Common myeloid progenitor, CD34-positive (primary cell): ENCODE results near the gene LEPR.
"Not testable (repeated sequence)": the region's sequence is repeated elsewhere in the genome, so short reads cannot be mapped to it uniquely, and the experiment has no call there.

Experiments used
- CTCF ChIA-PET: fragments of 350-600 bp; sonication (Branson Sonifier 250); formaldehyde crosslinking; loops from one replicate; lab custom pipeline; 2021; ENCODE audit warnings: antibody characterized with exemption; lab: Charles Lee
- POLR2A ChIA-PET: fragments of 350-600 bp; sonication (Branson Sonifier 250); formaldehyde crosslinking; loops from one replicate; lab custom pipeline; 2021; ENCODE audit warnings: antibody characterized with exemption; lab: Charles Lee
- DNase-seq, 3 donors: peaks; one replicate each; pipeline versions ENCODE4 v3.0.0 to v3.0.0-alpha.2; 2013
- H3K27ac ChIP-seq, 2 experiments: 1 replicate in 1 of 2; 2 replicates in 1 of 2; pipeline ENCODE4 v1.7.0; 2013; ENCODE audit warnings: inconsistent platforms in 2 of 2, low read length in 2 of 2, mild to moderate bottlenecking in 2 of 2, low read depth in 1 of 2, moderate library complexity in 1 of 2; ENCODE audit not compliant: severe bottlenecking in 2 of 2, insufficient read depth in 1 of 2, poor library complexity in 1 of 2
- H3K27me3 ChIP-seq, 5 experiments: replicated peaks in 2 of 5; 1 replicate in 3 of 5; 2 replicates in 2 of 5; pipeline versions ENCODE4 v1.6.1 to v1.7.0; 2013; ENCODE audit warnings: low read length in 4 of 5, mild to moderate bottlenecking in 2 of 5, moderate library complexity in 2 of 5, inconsistent platforms in 1 of 5; ENCODE audit not compliant: insufficient read depth in 5 of 5, control insufficient read depth in 4 of 5
- H3K36me3 ChIP-seq, 4 experiments: 1 replicate in 2 of 4; 2 replicates in 2 of 4; pipeline versions ENCODE4 v1.6.1 to v1.7.0; 2013; ENCODE audit warnings: low read length in 3 of 4, control low read depth in 1 of 4, mild to moderate bottlenecking in 1 of 4; ENCODE audit not compliant: control insufficient read depth in 4 of 4, insufficient read depth in 4 of 4
- H3K4me1 ChIP-seq, 4 experiments: 1 replicate in 3 of 4; 2 replicates in 1 of 4; pipeline versions ENCODE4 v1.6.1 to v1.7.1; 2013; ENCODE audit warnings: low read length in 3 of 4, mild to moderate bottlenecking in 3 of 4, control low read depth in 1 of 4, inconsistent platforms in 1 of 4, moderate library complexity in 1 of 4; ENCODE audit not compliant: control insufficient read depth in 4 of 4, insufficient read depth in 4 of 4; ENCODE audit errors: control extremely low read depth in 1 of 4
- H3K4me3 ChIP-seq, 7 experiments: 1 replicate in 4 of 7; 2 replicates in 3 of 7; pipeline versions ENCODE4 v1.5.1 to v1.7.0; 2013; ENCODE audit warnings: mild to moderate bottlenecking in 7 of 7, low read length in 6 of 7, moderate library complexity in 6 of 7, inconsistent platforms in 2 of 7, low read depth in 2 of 7, control low read depth in 1 of 7; ENCODE audit not compliant: insufficient read depth in 4 of 7, control insufficient read depth in 1 of 7; ENCODE audit errors: extremely low read depth in 1 of 7
- H3K9me3 ChIP-seq, 5 experiments: 1 replicate in 4 of 5; 2 replicates in 1 of 5; pipeline versions ENCODE4 v1.6.1 to v1.7.1; 2013; ENCODE audit warnings: low read length in 4 of 5, mild to moderate bottlenecking in 2 of 5, inconsistent platforms in 1 of 5, low read depth in 1 of 5, moderate library complexity in 1 of 5; ENCODE audit not compliant: control insufficient read depth in 4 of 5, insufficient read depth in 2 of 5; ENCODE audit errors: control extremely low read depth in 1 of 5
- WGBS: methylation state at CpG from one replicate; pipeline ENCODE4 v1.1.5; 2013; ENCODE audit not compliant: insufficient coverage; 5-methylcytosine and 5-hydroxymethylcytosine counted together

LEPR gene

DNA sequence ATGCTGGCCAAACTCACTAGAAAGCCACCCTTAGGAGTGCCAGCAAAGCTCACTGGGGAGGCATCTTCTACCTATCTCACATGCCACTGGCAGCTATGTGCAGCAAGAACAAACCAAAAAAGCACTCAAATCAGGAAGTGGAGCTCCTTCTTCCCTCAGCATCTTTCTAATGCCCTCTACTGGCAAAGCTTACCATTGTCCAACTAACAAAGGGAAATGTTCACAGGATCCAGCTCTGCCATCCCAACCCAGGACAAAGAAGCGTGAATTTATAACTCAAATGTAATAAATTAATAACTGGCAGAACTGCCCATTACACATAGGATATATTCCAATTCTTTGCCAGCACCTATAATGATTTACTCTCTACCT is 38.9 kb downstream of the LEPR start:
- no CpG with 5 or more reads among the region's 1 CpG for WGBS
- ChIA-PET CTCF (interaction anchor here (0.9 to 2.7 kb wide), 13 partner anchors 10 to 244 kb away, joined by 3 to 14 read pairs (median 4); no protein-coding TSS in a partner anchor), POLR2A (interaction anchor here (0.7 kb wide), 1 partner anchor 144 kb away, joined by 3 read pairs; no protein-coding TSS in a partner anchor)
- Histone ChIP-seq H3K4me3 (no peak overlapping the region), H3K27ac (no peak overlapping the region), H3K36me3 (no peaks in the 10 kb centered on the region), H3K27me3 (no peaks in the 10 kb centered on the region), H3K9me3 (peaks cover 0 to 3% (median 0%) of the 10 kb centered on the region in 5 experiments), H3K4me1 (peaks cover 2 to 18% (median 2%) of the 10 kb centered on the region in 4 experiments)
- peak; percentile 45 to 70 (median 58) for DNase-seq

DNA sequence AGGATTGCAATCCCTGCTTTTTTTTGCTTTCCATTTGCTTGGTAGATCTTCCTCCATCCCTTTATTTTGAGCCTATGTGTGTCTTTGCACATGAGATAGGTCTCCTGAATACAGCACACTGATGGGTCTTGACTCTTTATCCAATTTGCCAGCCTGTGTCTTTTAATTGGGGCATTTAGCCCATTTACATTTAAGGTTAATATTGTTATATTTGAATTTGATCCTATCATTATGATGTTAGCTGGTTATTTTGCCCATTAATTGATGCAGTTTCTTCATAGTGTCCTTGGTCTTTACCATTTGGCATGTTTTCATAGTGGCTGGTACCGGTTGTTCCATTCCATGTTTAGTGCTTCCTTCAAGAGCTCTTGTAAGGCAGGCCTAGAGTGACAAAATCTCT is 45.4 kb downstream of the LEPR start:
- H3K36me3 ChIP-seq, POLR2A ChIA-PET, H3K4me3 ChIP-seq, H3K27me3 ChIP-seq, H3K9me3 ChIP-seq, H3K27ac ChIP-seq, H3K4me1 ChIP-seq, DNase-seq, CTCF ChIA-PET: not testable (repeated sequence)
- 100% methylated on average over 1 of the region's 1 CpG for WGBS

DNA sequence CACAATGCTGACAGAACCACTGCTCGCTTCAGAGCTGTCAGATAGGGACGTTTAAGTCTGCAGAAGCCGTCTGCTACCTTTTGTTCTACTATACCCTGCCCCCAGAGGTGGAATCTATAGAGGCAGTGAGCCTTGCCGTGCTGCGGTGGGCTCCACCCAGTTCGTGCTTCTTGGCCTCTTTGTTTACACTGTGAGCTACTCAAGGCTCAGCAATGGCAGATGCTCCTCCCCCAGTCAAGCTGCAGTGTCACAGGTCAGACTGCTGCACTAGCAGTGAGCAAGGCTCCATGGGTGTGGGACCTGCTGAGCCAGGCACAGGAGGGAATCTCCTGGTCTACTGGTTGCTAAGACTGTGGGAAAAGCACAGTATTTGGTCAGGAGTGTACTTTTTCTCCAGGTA is 47.1 kb downstream of the LEPR start:
- peaks cover 0 to 2% (median 0%) of the 10 kb centered on the region in 5 experiments for H3K9me3 ChIP-seq
- no peak overlapping the region for H3K4me3 ChIP-seq
- H3K27me3 ChIP-seq: no peaks in the 10 kb centered on the region
- peaks cover 0 to 3% (median 0%) of the 10 kb centered on the region in 4 experiments for H3K36me3 ChIP-seq
- DNase-seq: no peak
- WGBS: 98% methylated on average over 6 of the region's 6 CpGs
- ChIA-PET POLR2A (no interaction called here), CTCF (interaction anchor here (0.6 kb wide), 1 partner anchor 10 kb away, joined by 3 read pairs; no protein-coding TSS in a partner anchor)
- no peaks in the 10 kb centered on the region for H3K4me1 ChIP-seq
- no peak overlapping the region for H3K27ac ChIP-seq

DNA sequence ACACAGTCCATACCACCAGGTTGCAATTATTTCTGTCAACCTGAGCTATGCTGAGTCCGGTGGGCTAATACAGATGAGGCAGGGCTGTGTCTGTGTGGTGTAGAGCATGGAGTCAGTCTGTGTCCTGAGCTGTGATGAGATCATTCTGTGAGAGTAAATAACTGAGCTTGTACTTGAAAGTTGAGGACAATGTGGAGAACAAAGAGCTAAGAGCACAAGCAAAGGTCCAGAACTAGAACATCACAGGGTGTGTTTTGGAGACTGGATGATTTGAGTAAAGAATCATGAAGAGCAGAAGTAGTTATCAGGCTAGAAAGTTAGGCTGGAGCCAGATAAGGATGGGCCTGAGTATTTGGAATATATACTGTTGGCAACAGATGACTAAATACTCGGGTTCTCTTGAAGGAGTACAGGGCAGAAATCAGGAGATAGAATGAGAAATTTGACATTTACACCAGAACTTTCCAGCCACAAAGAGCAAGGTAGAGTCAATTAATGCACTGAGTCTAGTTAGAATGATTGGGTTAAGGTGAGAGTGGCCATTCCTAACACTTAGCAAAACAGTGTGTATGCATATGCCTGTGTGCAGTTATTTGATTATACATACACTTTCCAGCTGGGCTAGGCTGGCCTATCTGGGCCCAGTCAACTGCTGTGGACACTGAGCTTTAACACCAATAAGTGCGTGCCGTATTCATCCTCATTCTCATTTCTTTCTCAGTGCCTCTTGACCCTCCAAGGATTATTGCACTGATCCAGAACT is 48.8 kb downstream of the LEPR start:
- no peak overlapping the region for H3K27ac ChIP-seq
- H3K4me3 ChIP-seq: no peak overlapping the region
- WGBS: 88% methylated on average over 4 of the region's 4 CpGs
- H3K27me3 ChIP-seq: no peaks in the 10 kb centered on the region
- DNase-seq: no peak
- H3K9me3 ChIP-seq: peaks cover 0 to 2% (median 0%) of the 10 kb centered on the region in 5 experiments
- H3K36me3 ChIP-seq: peaks cover 0 to 3% (median 0%) of the 10 kb centered on the region in 4 experiments
- H3K4me1 ChIP-seq: no peaks in the 10 kb centered on the region
- ChIA-PET POLR2A (no interaction called here), CTCF (interaction anchor here (1.2 to 2.3 kb wide), 2 partner anchors 10 to 17 kb away, joined by 3 to 10 read pairs; no protein-coding TSS in a partner anchor)

DNA sequence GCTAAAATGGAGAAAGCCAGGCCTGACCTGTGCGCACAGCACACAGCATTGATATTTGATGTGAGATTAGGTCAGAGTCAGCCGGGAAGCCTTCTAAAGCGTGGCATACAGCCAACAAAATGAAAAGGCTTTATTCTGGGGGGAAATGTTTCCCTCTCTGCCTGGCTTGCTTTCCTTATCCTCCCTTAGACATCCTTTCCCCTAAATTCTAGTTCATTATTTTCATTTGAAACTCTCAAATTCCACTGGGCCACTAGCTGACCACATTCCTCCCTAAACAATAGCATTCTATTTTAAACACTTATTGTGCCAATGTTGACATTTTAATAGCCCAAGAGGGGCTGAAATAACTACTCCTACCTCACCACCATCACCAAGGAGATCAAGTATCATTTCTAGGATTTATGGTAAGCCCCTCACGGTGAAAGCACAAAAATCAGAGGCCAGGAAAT is 49.4 kb downstream of the LEPR start:
- ChIA-PET POLR2A (no interaction called here), CTCF (interaction anchor here (2.3 kb wide), 1 partner anchor 11 kb away, joined by 10 read pairs; no protein-coding TSS in a partner anchor)
- 90% methylated on average over 4 of the region's 4 CpGs for WGBS

More for the DNA sequence above, 49.4 kb downstream of the LEPR start:
- H3K27ac ChIP-seq: no peak overlapping the region
- H3K36me3 ChIP-seq: peaks cover 0 to 3% (median 0%) of the 10 kb centered on the region in 4 experiments
- H3K9me3 ChIP-seq: peaks cover 0 to 2% (median 0%) of the 10 kb centered on the region in 5 experiments
- H3K27me3 ChIP-seq: no peaks in the 10 kb centered on the region
- H3K4me3 ChIP-seq: no peak overlapping the region
- H3K4me1 ChIP-seq: no peaks in the 10 kb centered on the region
- no peak for DNase-seq
